BJ (cell line): ENCODE data around the gene AKAP10. TPM values are rescaled to one million over a fixed set of nuclear protein-coding genes. Genes with fewer than 3 reads are reported as not detected.

Experiments
- CTCF ChIA-PET: fragments of 350-600 bp; formaldehyde crosslinking; extraction: SDS; loops from one replicate; lab custom pipeline; 2021; ENCODE audit warnings: antibody characterized with exemption, inconsistent platforms; lab: Yijun Ruan, JAX
- POLR2A ChIA-PET: fragments of 300-600 bp; sonication (Branson Sonifier 250); formaldehyde crosslinking; extraction: SDS; loops from one replicate; lab custom pipeline; 2021; ENCODE audit warnings: antibody characterized with exemption; lab: Charles Lee
- DNase-seq: peaks from one replicate; pipeline ENCODE4 v3.0.0-alpha.2; 2011; ENCODE audit warnings: low read depth
- H3K27me3 ChIP-seq: 2 replicates; pipeline ENCODE4 v1.6.0; 2011; ENCODE audit warnings: low read length; ENCODE audit not compliant: control insufficient read depth, insufficient read depth
- H3K36me3 ChIP-seq: 2 replicates; pipeline ENCODE4 v1.5.1; 2011; ENCODE audit warnings: low read length; ENCODE audit not compliant: control insufficient read depth, insufficient read depth
- H3K4me3 ChIP-seq: 2 replicates; pipeline ENCODE4 v1.5.1; 2011; ENCODE audit warnings: low read depth, mild to moderate bottlenecking, control low read depth, low read length
- polyA plus RNA-seq: library from polyadenylated mRNA; depleted of rRNA; stranded (reverse); fragments of >200 nt; gene quantifications from 2 replicates; pipeline ENCODE4 v1.2.3, GENCODE V29; 2011
- TF ChIP-seq, protein P1 (sequence below): IDR thresholded peaks from 2 replicates; pipeline ENCODE4 v1.5.1; 2011; ENCODE audit warnings: low read depth, mild to moderate bottlenecking, control low read depth, inconsistent platforms, low read length, moderate library complexity; ENCODE audit not compliant: insufficient read depth

Gene AKAP10
- polyA plus RNA-seq, 1 experiment: 20.7 TPM

DNA sequence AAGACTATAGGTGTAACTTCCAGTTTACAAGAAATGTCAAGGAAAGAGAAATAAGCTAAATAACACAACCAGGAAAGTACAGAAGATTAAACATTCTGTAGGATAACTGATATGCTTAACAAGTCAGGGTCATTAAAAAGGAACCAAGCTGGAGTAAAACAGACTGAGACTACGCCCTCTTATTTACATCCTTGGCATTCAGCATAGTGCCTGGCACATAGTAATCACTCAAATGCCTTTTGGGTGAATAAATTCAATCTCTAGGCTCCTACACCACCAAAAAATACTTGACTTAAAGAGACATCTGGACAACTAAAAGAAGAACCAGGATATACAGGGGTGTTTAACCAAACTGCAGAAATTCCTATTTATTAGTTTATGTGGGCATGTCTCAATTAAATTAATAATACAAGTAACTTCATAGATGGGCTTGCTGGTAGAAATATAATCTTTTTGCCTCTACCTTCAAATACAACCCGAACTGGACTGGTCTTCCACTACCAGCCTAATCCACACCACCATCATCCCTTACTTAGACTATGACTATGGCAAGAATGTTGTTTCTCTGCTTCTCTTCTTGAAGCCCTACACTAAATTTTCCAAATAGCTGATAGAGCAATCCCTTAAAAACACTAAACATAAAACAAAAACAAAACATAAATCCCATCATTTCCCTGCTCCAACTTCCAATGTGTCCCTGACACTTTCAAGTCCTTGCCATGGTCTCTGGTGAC, 62.2 kb downstream of the AKAP10 start:
- CTCF ChIA-PET: no interaction called here
- Histone ChIP-seq H3K4me3 (no peak overlapping the region), H3K36me3 (peaks cover 7% of the 10 kb centered on the region; the same call in 1 of the 2 replicates), H3K27me3 (no peaks in the 10 kb centered on the region)
- POLR2A ChIA-PET: no interaction called here
- no peak for DNase-seq
- TF ChIP-seq, protein P1, sequence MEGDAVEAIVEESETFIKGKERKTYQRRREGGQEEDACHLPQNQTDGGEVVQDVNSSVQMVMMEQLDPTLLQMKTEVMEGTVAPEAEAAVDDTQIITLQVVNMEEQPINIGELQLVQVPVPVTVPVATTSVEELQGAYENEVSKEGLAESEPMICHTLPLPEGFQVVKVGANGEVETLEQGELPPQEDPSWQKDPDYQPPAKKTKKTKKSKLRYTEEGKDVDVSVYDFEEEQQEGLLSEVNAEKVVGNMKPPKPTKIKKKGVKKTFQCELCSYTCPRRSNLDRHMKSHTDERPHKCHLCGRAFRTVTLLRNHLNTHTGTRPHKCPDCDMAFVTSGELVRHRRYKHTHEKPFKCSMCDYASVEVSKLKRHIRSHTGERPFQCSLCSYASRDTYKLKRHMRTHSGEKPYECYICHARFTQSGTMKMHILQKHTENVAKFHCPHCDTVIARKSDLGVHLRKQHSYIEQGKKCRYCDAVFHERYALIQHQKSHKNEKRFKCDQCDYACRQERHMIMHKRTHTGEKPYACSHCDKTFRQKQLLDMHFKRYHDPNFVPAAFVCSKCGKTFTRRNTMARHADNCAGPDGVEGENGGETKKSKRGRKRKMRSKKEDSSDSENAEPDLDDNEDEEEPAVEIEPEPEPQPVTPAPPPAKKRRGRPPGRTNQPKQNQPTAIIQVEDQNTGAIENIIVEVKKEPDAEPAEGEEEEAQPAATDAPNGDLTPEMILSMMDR: no peak

DNA sequence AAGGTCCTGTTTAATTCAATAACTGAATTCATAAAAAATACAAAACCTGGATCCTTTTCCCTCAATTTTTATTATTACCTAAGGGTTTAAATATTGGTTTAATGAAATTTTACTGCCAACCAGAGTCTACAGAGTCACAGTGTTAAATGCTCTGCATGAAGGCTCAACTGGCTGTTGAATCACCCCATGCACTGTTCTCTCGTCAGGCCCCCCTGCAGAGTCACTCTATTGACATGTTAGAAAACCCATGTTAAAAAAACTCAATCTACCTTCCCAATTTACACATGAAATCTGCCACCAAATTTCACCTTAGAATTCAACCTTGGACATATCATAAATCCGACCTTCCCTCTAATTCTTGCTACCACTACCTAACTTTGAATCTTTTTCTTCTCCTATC, 66.6 kb downstream of the AKAP10 start:
- Histone ChIP-seq H3K36me3 (peaks cover 8% of the 10 kb centered on the region), H3K4me3 (no peak overlapping the region), H3K27me3 (no peaks in the 10 kb centered on the region)
- TF ChIP-seq, protein P1: no peak
- no peak for DNase-seq
- POLR2A ChIA-PET: interaction anchor here (0.6 kb wide), 1 partner anchor 12 kb away, joined by 4 read pairs; no protein-coding TSS in a partner anchor
- CTCF ChIA-PET: interaction anchor here (1.1 kb wide), 1 partner anchor 145 kb away, joined by 3 read pairs; no protein-coding TSS in a partner anchor

DNA sequence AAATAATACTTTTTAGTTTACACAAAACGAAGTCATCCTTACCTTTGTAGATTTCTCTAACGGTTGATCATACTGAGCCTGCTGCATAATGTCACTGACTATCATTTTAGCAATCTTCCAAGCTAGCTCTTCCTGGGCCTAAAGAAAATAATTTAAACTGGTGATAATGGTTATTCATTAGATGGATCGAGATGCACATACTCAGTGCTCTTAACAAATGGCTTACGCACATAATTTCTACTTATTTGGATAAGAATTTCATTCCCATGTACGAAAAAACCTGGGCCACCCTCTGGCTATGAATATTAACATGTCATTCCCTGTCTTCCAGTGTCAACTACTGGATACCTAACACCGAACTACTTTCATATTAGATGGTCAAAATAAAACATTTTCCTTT, 68.5 kb downstream of the AKAP10 start:
- no peak for DNase-seq
- ChIA-PET POLR2A (no interaction called here), CTCF (no interaction called here)
- Histone ChIP-seq H3K36me3 (peaks cover 8% of the 10 kb centered on the region), H3K4me3 (no peak overlapping the region), H3K27me3 (no peaks in the 10 kb centered on the region)
- TF ChIP-seq, protein P1: no peak

DNA sequence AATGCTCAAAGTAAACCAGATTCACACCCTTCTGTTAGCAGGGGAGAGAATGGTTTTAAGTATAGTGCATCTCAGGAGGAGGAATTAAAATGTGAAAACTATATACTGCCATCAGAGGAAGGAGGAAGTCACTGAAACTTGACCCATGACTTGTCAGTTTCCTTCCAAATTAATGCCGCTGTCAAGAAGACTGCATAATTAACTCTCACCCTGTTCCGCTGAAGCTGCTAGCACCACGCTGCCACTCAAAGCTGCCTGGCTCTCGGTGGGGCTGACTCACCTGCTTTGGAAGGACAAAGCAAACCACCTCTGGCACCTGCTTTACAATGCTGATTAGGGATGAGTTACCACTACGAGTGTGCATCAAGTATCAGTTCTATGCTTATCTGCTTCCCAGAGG, 72.1 kb downstream of the AKAP10 start:
- TF ChIP-seq, protein P1: no peak

DNA sequence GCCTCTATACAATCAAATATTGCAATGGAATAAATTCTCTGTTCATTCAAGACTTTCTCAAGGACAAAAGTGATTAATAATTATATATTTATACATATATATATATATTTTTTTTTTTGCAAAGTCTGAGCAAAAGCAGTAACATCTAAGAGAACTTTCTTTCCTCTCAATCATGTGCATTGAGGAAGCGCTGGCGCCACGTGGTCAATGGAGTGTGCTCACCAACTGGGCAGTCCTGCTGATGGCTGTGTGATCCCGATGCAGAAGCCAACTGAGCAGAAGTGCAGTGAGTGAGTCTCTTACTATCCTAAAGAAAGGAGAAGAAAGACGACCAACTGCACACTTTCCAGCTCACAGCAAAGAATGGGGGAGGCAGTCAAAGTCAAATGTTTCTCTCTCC, 72.7 kb downstream of the AKAP10 start:
- H3K27me3 ChIP-seq: no peaks in the 10 kb centered on the region
- ChIA-PET CTCF (interaction anchor here (2.0 kb wide), 1 partner anchor 30 kb away, joined by 6 read pairs; no protein-coding TSS in a partner anchor), POLR2A (no interaction called here)
- no peak for DNase-seq
- H3K36me3 ChIP-seq: peaks cover 6% of the 10 kb centered on the region
- no peak overlapping the region for H3K4me3 ChIP-seq
- TF ChIP-seq, protein P1: no peak

More for the DNA sequence above, 72.1 kb downstream of the AKAP10 start:
- DNase-seq: no peak
- Histone ChIP-seq H3K36me3 (peaks cover 6% of the 10 kb centered on the region), H3K4me3 (no peak overlapping the region), H3K27me3 (no peaks in the 10 kb centered on the region)
- ChIA-PET POLR2A (no interaction called here), CTCF (no interaction called here)
